BJ (cell line): ENCODE results near the gene CDH2. TPM values are rescaled to one million over a fixed set of nuclear protein-coding genes. Genes with fewer than 3 reads are reported as not detected.

ENCODE experiments used
- CTCF ChIA-PET: fragments of 350-600 bp; formaldehyde crosslinking; extraction: SDS; loops from one replicate; lab custom pipeline; 2021; ENCODE audit warnings: antibody characterized with exemption, inconsistent platforms; lab: Yijun Ruan, JAX
- POLR2A ChIA-PET: fragments of 300-600 bp; sonication (Branson Sonifier 250); formaldehyde crosslinking; extraction: SDS; loops from one replicate; lab custom pipeline; 2021; ENCODE audit warnings: antibody characterized with exemption; lab: Charles Lee
- DNase-seq: peaks from one replicate; pipeline ENCODE4 v3.0.0-alpha.2; 2011; ENCODE audit warnings: low read depth
- H3K27me3 ChIP-seq: 2 replicates; pipeline ENCODE4 v1.6.0; 2011; ENCODE audit warnings: low read length; ENCODE audit not compliant: control insufficient read depth, insufficient read depth
- H3K36me3 ChIP-seq: 2 replicates; pipeline ENCODE4 v1.5.1; 2011; ENCODE audit warnings: low read length; ENCODE audit not compliant: control insufficient read depth, insufficient read depth
- H3K4me3 ChIP-seq: 2 replicates; pipeline ENCODE4 v1.5.1; 2011; ENCODE audit warnings: low read depth, mild to moderate bottlenecking, control low read depth, low read length
- polyA plus RNA-seq: library from polyadenylated mRNA; depleted of rRNA; stranded (reverse); fragments of >200 nt; gene quantifications from 2 replicates; pipeline ENCODE4 v1.2.3, GENCODE V29; 2011
- TF ChIP-seq, protein P1 (sequence below): IDR thresholded peaks from 2 replicates; pipeline ENCODE4 v1.5.1; 2011; ENCODE audit warnings: low read depth, mild to moderate bottlenecking, control low read depth, inconsistent platforms, low read length, moderate library complexity; ENCODE audit not compliant: insufficient read depth

The CDH2 gene
- polyA plus RNA-seq, 1 experiment, result 180 TPM

DNA sequence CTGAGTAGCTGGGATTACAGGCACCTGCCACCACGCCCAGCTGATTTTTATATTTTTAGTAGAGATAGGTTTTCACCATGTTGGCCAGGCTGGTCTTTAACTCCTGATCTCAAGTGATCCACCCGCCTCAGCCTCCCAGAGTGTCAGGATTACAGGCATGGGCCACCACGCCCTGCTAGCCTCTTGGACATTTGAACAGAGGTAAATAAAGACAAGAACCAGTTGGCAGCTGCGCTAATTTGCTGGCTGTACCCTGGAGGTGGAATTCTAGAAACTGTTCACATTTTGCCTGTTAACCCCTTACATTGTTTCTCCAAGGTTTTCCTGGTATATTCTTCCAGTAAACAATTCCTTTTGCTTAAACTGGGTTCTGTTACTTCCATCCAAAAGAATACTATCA is 132.9 kb downstream of the CDH2 start:
- no peak for DNase-seq
- Histone ChIP-seq H3K36me3 (no peaks in the 10 kb centered on the region), H3K4me3 (no peak overlapping the region), H3K27me3 (no peaks in the 10 kb centered on the region)
- POLR2A ChIA-PET, result no interaction called here
- CTCF ChIA-PET, result no interaction called here
- TF ChIP-seq, protein P1, sequence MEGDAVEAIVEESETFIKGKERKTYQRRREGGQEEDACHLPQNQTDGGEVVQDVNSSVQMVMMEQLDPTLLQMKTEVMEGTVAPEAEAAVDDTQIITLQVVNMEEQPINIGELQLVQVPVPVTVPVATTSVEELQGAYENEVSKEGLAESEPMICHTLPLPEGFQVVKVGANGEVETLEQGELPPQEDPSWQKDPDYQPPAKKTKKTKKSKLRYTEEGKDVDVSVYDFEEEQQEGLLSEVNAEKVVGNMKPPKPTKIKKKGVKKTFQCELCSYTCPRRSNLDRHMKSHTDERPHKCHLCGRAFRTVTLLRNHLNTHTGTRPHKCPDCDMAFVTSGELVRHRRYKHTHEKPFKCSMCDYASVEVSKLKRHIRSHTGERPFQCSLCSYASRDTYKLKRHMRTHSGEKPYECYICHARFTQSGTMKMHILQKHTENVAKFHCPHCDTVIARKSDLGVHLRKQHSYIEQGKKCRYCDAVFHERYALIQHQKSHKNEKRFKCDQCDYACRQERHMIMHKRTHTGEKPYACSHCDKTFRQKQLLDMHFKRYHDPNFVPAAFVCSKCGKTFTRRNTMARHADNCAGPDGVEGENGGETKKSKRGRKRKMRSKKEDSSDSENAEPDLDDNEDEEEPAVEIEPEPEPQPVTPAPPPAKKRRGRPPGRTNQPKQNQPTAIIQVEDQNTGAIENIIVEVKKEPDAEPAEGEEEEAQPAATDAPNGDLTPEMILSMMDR, result no peak

DNA sequence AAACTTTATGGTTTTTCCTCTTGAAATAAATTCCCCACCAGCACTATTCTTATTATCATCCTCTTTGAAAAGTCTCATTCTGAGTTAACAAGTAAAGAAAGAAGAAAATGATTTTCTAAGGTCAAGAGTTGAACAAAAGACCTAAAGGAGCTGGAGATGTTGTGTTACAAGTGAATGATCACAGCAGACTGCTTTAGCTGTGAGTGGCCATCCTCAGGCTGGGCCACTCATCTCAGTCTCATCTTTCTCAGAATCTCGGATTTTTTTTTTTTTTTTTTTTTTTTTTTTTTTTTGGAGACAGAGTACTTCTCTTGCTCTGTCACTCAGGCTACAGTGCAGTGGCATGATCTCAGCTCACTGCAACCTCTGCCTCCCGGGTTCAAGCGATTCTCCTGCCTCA is 133.3 kb downstream of the CDH2 start:
- Histone ChIP-seq H3K4me3 (no peak overlapping the region), H3K36me3 (no peaks in the 10 kb centered on the region), H3K27me3 (no peaks in the 10 kb centered on the region)
- DNase-seq, result no peak
- TF ChIP-seq, protein P1, result no peak
- POLR2A ChIA-PET, result no interaction called here
- CTCF ChIA-PET, result interaction anchor here (0.6 kb wide), 1 partner anchor 26 kb away, joined by 3 read pairs; no protein-coding TSS in a partner anchor

DNA sequence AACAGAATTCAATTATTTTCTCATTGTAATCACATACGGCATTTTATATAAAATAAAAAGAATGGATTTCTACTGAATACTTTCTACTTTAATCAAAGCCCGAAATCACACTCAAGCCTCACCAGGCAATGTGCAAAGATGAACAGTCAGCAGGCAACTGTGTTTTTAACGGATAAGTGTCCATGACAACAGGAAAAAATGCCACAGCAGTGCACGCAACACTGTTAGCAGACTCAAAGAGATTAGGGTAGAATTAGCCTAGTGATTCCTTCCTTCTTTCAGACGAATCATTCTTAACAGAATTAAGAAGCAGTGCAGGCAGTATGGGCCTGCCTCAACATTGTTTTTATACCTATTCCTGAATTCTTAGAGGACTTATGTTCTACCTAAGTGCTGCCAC is 135.6 kb downstream of the CDH2 start:
- Histone ChIP-seq H3K36me3 (no peaks in the 10 kb centered on the region), H3K27me3 (no peaks in the 10 kb centered on the region), H3K4me3 (no peak overlapping the region)
- no peak for DNase-seq
- POLR2A ChIA-PET, result no interaction called here
- CTCF ChIA-PET, result no interaction called here
- TF ChIP-seq, protein P1, result no peak

DNA sequence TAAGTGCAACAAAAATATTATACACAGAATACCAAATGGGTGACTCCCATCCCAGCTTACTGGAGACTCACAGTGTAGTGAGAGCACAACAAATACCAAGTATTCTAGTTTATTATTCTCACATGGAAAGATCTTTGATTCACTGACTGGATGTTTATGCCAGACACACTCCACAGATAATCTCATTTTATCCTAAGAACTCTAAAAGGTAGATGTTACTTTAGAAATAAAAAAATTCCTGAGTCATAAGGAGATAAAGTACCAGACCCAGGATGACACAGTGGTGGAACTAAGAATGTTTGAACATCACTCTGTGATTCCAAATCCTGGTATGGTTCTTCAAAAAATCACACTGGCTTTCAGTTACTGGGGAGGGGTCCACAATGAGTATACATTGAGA is 136.2 kb downstream of the CDH2 start:
- DNase-seq, result no peak

DNA sequence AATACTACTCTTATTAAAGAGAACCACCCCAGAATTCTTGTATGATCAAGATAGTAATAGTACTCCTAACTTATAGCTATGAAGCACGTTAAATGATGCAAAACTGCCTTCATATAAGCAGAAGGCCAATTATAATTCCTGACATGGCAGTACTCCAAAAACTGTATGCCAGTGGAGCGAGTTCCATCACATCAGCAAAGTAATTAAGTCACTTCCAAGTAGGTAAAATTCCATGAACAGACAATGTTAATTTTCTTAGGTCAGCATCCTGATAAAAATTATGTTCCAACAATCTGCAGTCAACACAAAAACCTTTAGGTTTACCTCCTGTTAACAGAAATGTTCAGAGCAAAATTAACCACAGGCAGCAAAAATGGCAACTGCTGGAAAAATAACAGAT is 136.7 kb downstream of the CDH2 start:
- TF ChIP-seq, protein P1, result no peak

More for the DNA sequence above, 136.2 kb downstream of the CDH2 start:
- Histone ChIP-seq H3K27me3 (no peaks in the 10 kb centered on the region), H3K36me3 (no peaks in the 10 kb centered on the region), H3K4me3 (no peak overlapping the region)
- POLR2A ChIA-PET, result no interaction called here
- CTCF ChIA-PET, result no interaction called here
- TF ChIP-seq, protein P1, result no peak

More for the DNA sequence above, 136.7 kb downstream of the CDH2 start:
- Histone ChIP-seq H3K4me3 (no peak overlapping the region), H3K27me3 (no peaks in the 10 kb centered on the region), H3K36me3 (no peaks in the 10 kb centered on the region)
- CTCF ChIA-PET, result no interaction called here
- POLR2A ChIA-PET, result no interaction called here
- no peak for DNase-seq
